Measurements from ENCODE around the gene TCEA2.
A peak's percentile ranks its signal among the peaks of the same experiment; 100 is the strongest.

Gene TCEA2

DNA sequence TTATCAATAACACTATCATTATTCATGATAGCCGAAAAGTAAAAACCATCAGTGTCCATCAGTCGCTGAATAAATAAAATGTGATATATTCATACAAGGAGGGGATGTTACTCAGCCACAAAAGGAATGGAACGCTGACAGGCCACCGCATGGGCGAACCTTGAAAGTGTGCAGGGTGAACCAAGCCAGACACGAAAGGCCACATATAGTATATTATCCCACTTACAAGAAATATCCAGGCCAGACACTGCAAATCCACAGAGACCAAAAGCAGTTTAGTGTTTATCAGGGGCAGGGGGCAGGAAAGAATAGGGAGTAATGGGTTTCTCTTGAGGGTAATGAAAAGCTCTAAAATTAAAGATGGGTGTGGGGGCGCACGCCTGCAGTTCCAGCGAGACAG, 19.2 kb upstream of the TCEA2 start:
- Histone ChIP-seq H3K9me3 (ENCODE audit: control extremely low read depth in 1 of 5, control insufficient read depth in 4 of 5, insufficient read depth in 2 of 5, low read depth in 1 of 5, low read length in 4 of 5) (no peaks in the 10 kb centered on the region), H3K27me3 (replicated peaks in 2 of 5; ENCODE audit: control insufficient read depth in 4 of 5, insufficient read depth in 5 of 5, low read length in 4 of 5) (peaks cover 0 to 18% (median 0%) of the 10 kb centered on the region in 5 experiments), H3K4me1 (ENCODE audit: control extremely low read depth in 1 of 4, control insufficient read depth in 4 of 4, insufficient read depth in 4 of 4, low read length in 3 of 4) (peaks cover 10 to 78% (median 63%) of the 10 kb centered on the region in 4 experiments), H3K27ac (ENCODE audit: insufficient read depth in 1 of 2, low read depth in 1 of 2, low read length in 2 of 2, poor library complexity in 1 of 2, severe bottlenecking in 2 of 2) (no peak overlapping the region), H3K36me3 (ENCODE audit: control insufficient read depth in 4 of 4, insufficient read depth in 4 of 4, low read length in 3 of 4) (peaks cover 0 to 4% (median 0%) of the 10 kb centered on the region in 4 experiments), H3K4me3 (ENCODE audit: control insufficient read depth in 1 of 7, extremely low read depth in 1 of 7, insufficient read depth in 4 of 7, low read depth in 2 of 7, low read length in 6 of 7) (no peak overlapping the region)
- DNase-seq = peak in 1 of 3 donors; percentile 41
- CTCF ChIA-PET = interaction anchor here (0.9 to 2.0 kb wide), 6 partner anchors 10 to 19 kb away, joined by 3 to 14 read pairs (median 4); partner anchors contain the start of gene TCEA2
- WGBS (ENCODE audit: insufficient coverage) = no CpG with 5 or more reads among the region's 9 CpGs
- POLR2A ChIA-PET = interaction anchor here (0.9 kb wide), 1 partner anchor 18 kb away, joined by 6 read pairs; no protein-coding TSS in a partner anchor

DNA sequence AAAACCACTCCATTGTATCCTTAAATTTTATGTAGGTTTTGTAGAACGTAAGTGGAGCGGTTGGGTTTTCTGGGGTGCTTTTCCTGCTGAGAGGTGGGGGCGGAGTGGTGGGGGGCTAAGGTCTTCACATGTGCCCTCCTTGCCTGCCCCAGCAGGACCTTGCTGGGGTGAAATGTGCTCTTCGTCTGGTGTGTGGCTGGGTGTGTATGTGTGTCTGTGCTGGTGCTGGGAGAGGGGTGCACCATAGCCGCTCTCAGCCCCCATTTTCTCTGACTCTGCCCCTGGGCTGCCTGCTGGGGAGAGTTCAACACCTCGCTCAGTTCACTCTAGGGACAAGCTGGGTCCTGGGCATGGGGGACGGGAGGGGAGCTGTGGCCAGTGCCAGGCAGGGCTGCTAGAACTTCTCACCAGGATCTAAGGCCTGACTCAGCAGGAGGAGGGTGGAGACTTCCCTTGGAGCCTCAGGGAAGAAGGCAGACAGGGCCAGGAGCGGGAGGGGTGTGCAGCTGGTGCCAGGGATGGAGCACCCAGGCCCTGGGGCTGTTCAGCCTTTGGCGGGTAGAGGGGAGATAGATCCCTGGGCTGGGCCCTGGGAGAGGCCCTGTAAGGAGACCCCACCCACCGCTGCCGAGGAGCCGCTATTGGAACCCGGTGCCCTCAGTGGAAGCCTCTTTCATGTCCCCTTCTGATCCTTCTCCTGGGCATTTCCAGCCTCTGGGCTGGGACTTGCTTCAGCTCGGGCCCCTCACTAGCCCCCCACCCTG, 18.3 kb upstream of the TCEA2 start:
- H3K9me3 ChIP-seq (ENCODE audit: control extremely low read depth in 1 of 5, control insufficient read depth in 4 of 5, insufficient read depth in 2 of 5, low read depth in 1 of 5, low read length in 4 of 5) = no peaks in the 10 kb centered on the region
- 90% methylated on average over 12 of the region's 14 CpGs for WGBS (ENCODE audit: insufficient coverage)
- H3K4me1 ChIP-seq (ENCODE audit: control extremely low read depth in 1 of 4, control insufficient read depth in 4 of 4, insufficient read depth in 4 of 4, low read length in 3 of 4) = peaks cover 4 to 71% (median 56%) of the 10 kb centered on the region in 4 experiments
- ChIA-PET POLR2A (interaction anchor here (0.9 kb wide), 1 partner anchor 18 kb away, joined by 6 read pairs; no protein-coding TSS in a partner anchor), CTCF (interaction anchor here (0.7 to 2.0 kb wide), 7 partner anchors 9 to 74 kb away, joined by 3 to 14 read pairs (median 4); partner anchors contain the start of gene LKAAEAR1)
- no peak overlapping the region for H3K4me3 ChIP-seq (ENCODE audit: control insufficient read depth in 1 of 7, extremely low read depth in 1 of 7, insufficient read depth in 4 of 7, low read depth in 2 of 7, low read length in 6 of 7)
- no peak overlapping the region for H3K27ac ChIP-seq (ENCODE audit: insufficient read depth in 1 of 2, low read depth in 1 of 2, low read length in 2 of 2, poor library complexity in 1 of 2, severe bottlenecking in 2 of 2)
- peaks cover 0 to 4% (median 0%) of the 10 kb centered on the region in 4 experiments for H3K36me3 ChIP-seq (ENCODE audit: control insufficient read depth in 4 of 4, insufficient read depth in 4 of 4, low read length in 3 of 4)
- H3K27me3 ChIP-seq (replicated peaks in 2 of 5; ENCODE audit: control insufficient read depth in 4 of 5, insufficient read depth in 5 of 5, low read length in 4 of 5) = peaks cover 0 to 18% (median 0%) of the 10 kb centered on the region in 5 experiments
- DNase-seq = peak in 1 of 3 donors; percentile 7

DNA sequence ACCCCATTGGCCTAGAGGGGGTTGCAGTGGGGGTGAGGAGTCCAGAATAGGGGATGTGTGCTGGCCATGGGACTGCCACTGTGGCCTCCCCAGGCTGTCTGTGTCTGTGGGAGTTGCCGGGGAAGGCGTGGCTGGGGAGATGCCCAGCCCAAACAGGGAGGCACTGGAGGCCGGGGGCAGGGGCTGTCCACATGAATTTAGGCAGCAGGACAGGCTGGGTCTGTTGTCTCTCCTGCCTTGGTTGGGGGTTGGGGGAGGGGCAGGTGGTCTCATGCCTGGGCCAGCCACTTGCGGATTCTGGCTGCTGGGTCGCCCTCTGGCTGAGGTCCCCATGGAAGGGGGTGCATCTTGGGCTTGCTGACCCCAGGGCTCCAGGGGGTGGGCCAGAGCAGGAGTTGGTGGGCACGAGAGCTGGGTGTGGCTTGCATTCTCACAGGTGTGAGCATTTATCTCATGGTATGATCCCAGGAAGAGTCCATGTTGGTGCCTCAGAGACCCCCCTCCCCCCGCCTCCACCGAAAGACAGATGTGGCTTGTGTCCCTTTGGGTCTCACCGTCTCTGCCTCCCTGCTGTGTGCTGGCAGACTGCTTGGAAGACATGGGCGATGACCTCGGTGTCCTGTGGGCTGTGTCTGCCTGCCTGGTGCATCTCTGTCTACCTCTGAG, 17.5 kb upstream of the TCEA2 start:
- ChIA-PET CTCF (interaction anchor here (0.9 to 2.0 kb wide), 5 partner anchors 8 to 73 kb away, joined by 3 to 14 read pairs (median 4); partner anchors contain the start of gene LKAAEAR1), POLR2A (no interaction called here)
- no peak overlapping the region for H3K4me3 ChIP-seq (ENCODE audit: control insufficient read depth in 1 of 7, extremely low read depth in 1 of 7, insufficient read depth in 4 of 7, low read depth in 2 of 7, low read length in 6 of 7)
- H3K27ac ChIP-seq (ENCODE audit: insufficient read depth in 1 of 2, low read depth in 1 of 2, low read length in 2 of 2, poor library complexity in 1 of 2, severe bottlenecking in 2 of 2) = no peak overlapping the region
- H3K4me1 ChIP-seq (ENCODE audit: control extremely low read depth in 1 of 4, control insufficient read depth in 4 of 4, insufficient read depth in 4 of 4, low read length in 3 of 4) = peaks cover 4 to 71% (median 56%) of the 10 kb centered on the region in 4 experiments
- H3K27me3 ChIP-seq (replicated peaks in 2 of 5; ENCODE audit: control insufficient read depth in 4 of 5, insufficient read depth in 5 of 5, low read length in 4 of 5) = peaks cover 0 to 26% (median 0%) of the 10 kb centered on the region in 5 experiments
- WGBS (ENCODE audit: insufficient coverage) = 91% methylated on average over 10 of the region's 11 CpGs
- no peaks in the 10 kb centered on the region for H3K9me3 ChIP-seq (ENCODE audit: control extremely low read depth in 1 of 5, control insufficient read depth in 4 of 5, insufficient read depth in 2 of 5, low read depth in 1 of 5, low read length in 4 of 5)
- H3K36me3 ChIP-seq (ENCODE audit: control insufficient read depth in 4 of 4, insufficient read depth in 4 of 4, low read length in 3 of 4) = peaks cover 0 to 4% (median 0%) of the 10 kb centered on the region in 4 experiments
- peak in 1 of 3 donors; percentile 0 for DNase-seq

DNA sequence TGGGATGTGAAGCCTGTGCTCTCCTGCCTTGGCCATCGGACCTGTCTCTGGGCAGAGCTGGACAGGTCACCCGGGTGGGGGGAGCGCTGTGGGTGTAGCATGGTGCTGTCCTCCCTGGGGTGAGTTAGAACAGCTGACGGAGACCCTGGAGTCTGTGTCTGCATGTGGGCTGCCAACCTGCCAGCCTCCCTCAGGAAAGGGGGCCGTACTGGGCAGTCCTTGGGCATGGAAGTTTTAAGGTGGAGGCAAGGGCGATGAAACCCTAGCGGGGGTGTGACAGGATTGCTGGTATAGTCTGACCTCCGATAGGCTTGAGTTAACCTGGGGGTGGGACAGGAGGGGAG, 16.0 kb upstream of the TCEA2 start:
- H3K4me3 ChIP-seq (ENCODE audit: control insufficient read depth in 1 of 7, extremely low read depth in 1 of 7, insufficient read depth in 4 of 7, low read depth in 2 of 7, low read length in 6 of 7) = no peak overlapping the region
- H3K4me1 ChIP-seq (ENCODE audit: control extremely low read depth in 1 of 4, control insufficient read depth in 4 of 4, insufficient read depth in 4 of 4, low read length in 3 of 4) = peaks cover 0 to 71% (median 50%) of the 10 kb centered on the region in 4 experiments
- DNase-seq = no peak
- peaks cover 0 to 4% (median 0%) of the 10 kb centered on the region in 4 experiments for H3K36me3 ChIP-seq (ENCODE audit: control insufficient read depth in 4 of 4, insufficient read depth in 4 of 4, low read length in 3 of 4)
- no peak overlapping the region for H3K27ac ChIP-seq (ENCODE audit: insufficient read depth in 1 of 2, low read depth in 1 of 2, low read length in 2 of 2, poor library complexity in 1 of 2, severe bottlenecking in 2 of 2)
- WGBS (ENCODE audit: insufficient coverage) = 96% methylated on average over 5 of the region's 8 CpGs
- ChIA-PET CTCF (no interaction called here), POLR2A (no interaction called here)
- no peaks in the 10 kb centered on the region for H3K9me3 ChIP-seq (ENCODE audit: control extremely low read depth in 1 of 5, control insufficient read depth in 4 of 5, insufficient read depth in 2 of 5, low read depth in 1 of 5, low read length in 4 of 5)
- H3K27me3 ChIP-seq (replicated peaks in 2 of 5; ENCODE audit: control insufficient read depth in 4 of 5, insufficient read depth in 5 of 5, low read length in 4 of 5) = peaks cover 0 to 30% (median 0%) of the 10 kb centered on the region in 5 experiments

DNA sequence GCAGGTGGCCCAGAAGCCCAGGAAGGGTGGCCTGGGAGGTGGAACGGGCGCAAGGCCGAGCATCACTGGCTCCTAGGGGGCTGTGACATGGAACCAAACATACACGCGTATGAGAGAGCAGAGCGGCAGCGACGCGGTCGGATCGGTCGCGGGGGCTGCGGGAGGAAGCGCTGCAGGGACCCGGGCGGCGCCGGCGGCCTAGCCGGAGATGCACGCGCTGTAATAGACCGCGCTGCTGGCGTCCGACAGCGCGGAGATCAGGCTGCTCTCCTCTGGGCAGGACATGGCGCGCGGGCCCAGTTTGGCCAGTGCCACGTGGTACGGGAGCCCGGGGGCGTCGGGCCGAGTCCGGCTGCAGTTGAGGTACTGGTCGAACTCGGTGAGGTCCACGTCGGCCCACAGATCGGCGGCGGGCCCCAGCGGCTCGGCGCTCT, 15.0 kb upstream of the TCEA2 start:
- CTCF ChIA-PET = interaction anchor here (15.2 kb wide), 1 partner anchor 9 kb away, joined by 187 read pairs; the partner anchor contains the start of gene C20orf204
- peak overlapping the region in 3 of 7 experiments; percentile 16 to 51 (median 31) for H3K4me3 ChIP-seq (ENCODE audit: control insufficient read depth in 1 of 7, extremely low read depth in 1 of 7, insufficient read depth in 4 of 7, low read depth in 2 of 7, low read length in 6 of 7)

DNA sequence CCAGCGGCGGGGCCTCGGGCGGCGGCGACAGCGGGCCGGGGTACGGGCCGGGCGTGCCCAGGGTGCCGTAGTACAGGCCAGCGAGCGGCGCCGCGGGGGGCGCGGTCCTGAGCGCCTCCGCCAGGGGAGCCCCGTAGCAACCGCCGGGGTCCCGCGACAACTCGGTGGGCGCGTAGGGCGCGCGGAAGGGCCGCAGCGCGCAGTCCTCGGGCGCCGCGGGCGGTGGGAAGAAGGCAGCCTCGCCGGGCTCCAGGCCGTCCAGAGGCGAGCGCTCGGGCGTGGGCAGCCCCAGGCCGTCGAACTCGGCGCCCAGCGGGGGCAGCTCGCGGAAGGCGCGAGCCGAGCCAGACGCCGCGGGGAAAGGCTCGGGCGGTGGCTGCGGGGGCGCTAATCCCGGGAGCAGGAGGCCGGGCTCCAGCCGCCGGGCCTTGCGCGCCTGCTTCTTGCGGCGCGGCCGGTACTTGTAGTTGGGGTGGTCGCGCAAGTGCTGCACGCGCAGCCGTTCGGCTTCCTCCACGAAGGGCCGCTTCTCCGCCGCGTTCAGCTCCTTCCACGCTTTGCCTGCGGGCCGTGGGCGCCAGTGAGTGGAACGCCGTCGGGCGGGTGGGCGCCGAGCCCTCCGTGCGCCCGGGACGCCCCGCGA, 14.5 kb upstream of the TCEA2 start:
- 17% methylated on average over 74 of the region's 101 CpGs for WGBS (ENCODE audit: insufficient coverage)
- Histone ChIP-seq H3K9me3 (ENCODE audit: control extremely low read depth in 1 of 5, control insufficient read depth in 4 of 5, insufficient read depth in 2 of 5, low read depth in 1 of 5, low read length in 4 of 5) (no peaks in the 10 kb centered on the region), H3K27me3 (replicated peaks in 2 of 5; ENCODE audit: control insufficient read depth in 4 of 5, insufficient read depth in 5 of 5, low read length in 4 of 5) (peaks cover 0 to 30% (median 0%) of the 10 kb centered on the region in 5 experiments), H3K36me3 (ENCODE audit: control insufficient read depth in 4 of 4, insufficient read depth in 4 of 4, low read length in 3 of 4) (peaks cover 0 to 4% (median 0%) of the 10 kb centered on the region in 4 experiments), H3K4me1 (ENCODE audit: control extremely low read depth in 1 of 4, control insufficient read depth in 4 of 4, insufficient read depth in 4 of 4, low read length in 3 of 4) (peaks cover 0 to 81% (median 58%) of the 10 kb centered on the region in 4 experiments), H3K27ac (ENCODE audit: insufficient read depth in 1 of 2, low read depth in 1 of 2, low read length in 2 of 2, poor library complexity in 1 of 2, severe bottlenecking in 2 of 2) (no peak overlapping the region), H3K4me3 (ENCODE audit: control insufficient read depth in 1 of 7, extremely low read depth in 1 of 7, insufficient read depth in 4 of 7, low read depth in 2 of 7, low read length in 6 of 7) (peak overlapping the region in 4 of 7 experiments; percentile 28 to 61 (median 41))
- CTCF ChIA-PET = interaction anchor here (15.2 kb wide), 1 partner anchor 10 kb away, joined by 187 read pairs; the partner anchor contains the start of gene C20orf204
- DNase-seq = peak in 1 of 3 donors; percentile 41
- POLR2A ChIA-PET = no interaction called here

More for the DNA sequence above, 15.0 kb upstream of the TCEA2 start:
- H3K9me3 ChIP-seq (ENCODE audit: control extremely low read depth in 1 of 5, control insufficient read depth in 4 of 5, insufficient read depth in 2 of 5, low read depth in 1 of 5, low read length in 4 of 5) = no peaks in the 10 kb centered on the region
- peaks cover 0 to 30% (median 0%) of the 10 kb centered on the region in 5 experiments for H3K27me3 ChIP-seq (replicated peaks in 2 of 5; ENCODE audit: control insufficient read depth in 4 of 5, insufficient read depth in 5 of 5, low read length in 4 of 5)
- no peak overlapping the region for H3K27ac ChIP-seq (ENCODE audit: insufficient read depth in 1 of 2, low read depth in 1 of 2, low read length in 2 of 2, poor library complexity in 1 of 2, severe bottlenecking in 2 of 2)
- peaks cover 0 to 4% (median 0%) of the 10 kb centered on the region in 4 experiments for H3K36me3 ChIP-seq (ENCODE audit: control insufficient read depth in 4 of 4, insufficient read depth in 4 of 4, low read length in 3 of 4)
- POLR2A ChIA-PET = no interaction called here
- WGBS (ENCODE audit: insufficient coverage) = 46% methylated on average over 39 of the region's 49 CpGs
- DNase-seq = peak in 2 of 3 donors; percentile 42 to 58
- peaks cover 0 to 76% (median 53%) of the 10 kb centered on the region in 4 experiments for H3K4me1 ChIP-seq (ENCODE audit: control extremely low read depth in 1 of 4, control insufficient read depth in 4 of 4, insufficient read depth in 4 of 4, low read length in 3 of 4)
